NCI-H1105 (cell line): ENCODE results near the gene CYP4F22.

Experiments
- DNase-seq: peaks from one replicate; lab custom pipeline; 2025; lab: John Stamatoyannopoulos, UW

The CYP4F22 gene

DNA sequence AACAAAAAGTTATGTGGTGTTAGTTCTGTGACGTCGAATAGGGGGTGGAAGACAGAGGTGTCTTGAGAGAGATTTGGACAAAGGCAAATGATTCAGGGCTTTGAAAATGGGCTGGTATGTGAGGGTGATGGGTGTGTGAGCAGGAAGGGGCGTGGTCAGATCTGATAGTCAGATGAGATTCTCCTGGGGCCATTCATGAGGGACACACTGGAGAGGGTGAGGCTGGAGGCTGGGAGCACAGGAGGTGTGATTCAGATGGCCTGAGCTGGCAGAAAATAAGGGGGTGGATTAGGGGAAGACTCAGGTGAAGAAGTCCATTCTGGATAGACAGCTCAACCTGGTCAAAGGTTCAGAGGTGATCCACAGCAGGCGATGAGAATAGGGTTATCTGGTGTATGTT, 28.0 kb downstream of the CYP4F22 start:
- DNase-seq, result no peak

GRCh38 chr19:15538774-15539173, 30.4 kb downstream of the CYP4F22 start:
- DNase-seq, result no peak

DNA sequence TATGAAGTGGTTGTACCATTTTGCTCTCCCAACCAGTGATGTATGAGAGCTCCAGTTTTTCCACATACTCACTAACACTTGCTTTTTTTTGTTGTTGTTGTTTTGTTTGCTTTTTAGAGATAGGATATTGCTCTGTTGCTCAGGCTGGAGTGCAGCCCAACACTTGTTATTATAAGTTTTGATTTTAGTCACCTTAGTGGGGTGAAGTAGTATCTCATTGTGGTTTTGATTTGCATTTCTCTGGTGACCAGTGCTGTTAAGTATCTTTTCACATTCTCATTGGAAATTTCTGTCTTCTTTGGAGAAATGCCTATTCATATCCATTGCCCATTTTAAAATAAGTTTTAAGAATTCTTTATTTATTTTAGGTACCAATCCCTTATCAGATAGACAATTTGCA, 31.3 kb downstream of the CYP4F22 start:
- no peak for DNase-seq

DNA sequence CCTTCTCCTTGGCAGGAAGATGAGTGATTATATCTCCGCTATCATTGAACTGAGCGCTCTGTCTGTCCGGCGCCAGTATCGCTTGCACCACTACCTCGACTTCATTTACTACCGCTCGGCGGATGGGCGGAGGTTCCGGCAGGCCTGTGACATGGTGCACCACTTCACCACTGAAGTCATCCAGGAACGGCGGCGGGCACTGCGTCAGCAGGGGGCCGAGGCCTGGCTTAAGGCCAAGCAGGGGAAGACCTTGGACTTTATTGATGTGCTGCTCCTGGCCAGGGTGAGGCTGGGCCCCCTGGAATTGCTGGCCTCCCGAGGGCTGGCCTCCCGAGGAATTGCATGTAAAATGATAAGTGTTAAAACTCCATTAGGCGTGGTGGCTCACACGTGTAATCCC, 32.1 kb downstream of the CYP4F22 start:
- DNase-seq, result no peak

GRCh38 chr19:15544283-15544682, 36.0 kb downstream of the CYP4F22 start:
- DNase-seq, result no peak

DNA sequence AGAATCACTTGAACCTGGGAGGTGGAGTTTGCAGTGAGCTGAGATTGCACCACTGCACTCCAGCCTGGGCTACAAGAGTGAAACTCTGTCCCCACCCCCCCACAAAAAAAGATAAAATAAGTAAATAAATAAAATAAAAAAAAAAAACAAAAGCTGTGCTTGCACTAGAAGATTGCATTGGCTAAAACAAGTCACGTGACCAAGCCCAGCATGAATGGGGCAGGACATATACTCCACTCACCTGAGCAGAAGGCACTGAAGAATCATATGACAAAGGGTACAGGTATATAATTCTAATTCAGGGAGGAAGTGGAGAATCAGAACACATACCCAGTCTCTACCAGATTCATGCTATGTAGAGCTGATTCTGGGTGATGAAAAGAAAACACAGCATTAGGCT, 36.6 kb downstream of the CYP4F22 start:
- DNase-seq, result no peak

GRCh38 chr19:15548648-15549047, 40.3 kb downstream of the CYP4F22 start:
- no peak for DNase-seq

DNA sequence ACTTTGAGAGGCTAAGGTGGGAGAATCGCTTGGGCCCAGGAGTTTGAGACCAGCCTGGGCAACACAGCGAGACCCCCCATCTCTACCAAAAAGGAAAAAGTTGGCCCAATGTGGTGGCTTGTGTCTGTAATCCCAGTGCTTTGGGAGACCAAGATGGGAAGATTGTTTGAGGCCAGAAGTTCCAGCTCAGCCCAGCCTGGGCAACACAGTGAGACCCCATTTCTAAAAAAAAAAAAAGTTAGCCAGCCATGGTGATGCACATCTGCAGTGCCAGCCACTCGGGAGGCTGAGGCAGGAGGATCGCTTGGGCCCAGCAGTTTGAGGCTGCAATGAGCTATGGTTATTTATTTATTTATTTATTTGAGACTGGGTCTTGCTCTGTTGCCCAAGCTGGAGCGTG, 41.3 kb downstream of the CYP4F22 start:
- no peak for DNase-seq

DNA sequence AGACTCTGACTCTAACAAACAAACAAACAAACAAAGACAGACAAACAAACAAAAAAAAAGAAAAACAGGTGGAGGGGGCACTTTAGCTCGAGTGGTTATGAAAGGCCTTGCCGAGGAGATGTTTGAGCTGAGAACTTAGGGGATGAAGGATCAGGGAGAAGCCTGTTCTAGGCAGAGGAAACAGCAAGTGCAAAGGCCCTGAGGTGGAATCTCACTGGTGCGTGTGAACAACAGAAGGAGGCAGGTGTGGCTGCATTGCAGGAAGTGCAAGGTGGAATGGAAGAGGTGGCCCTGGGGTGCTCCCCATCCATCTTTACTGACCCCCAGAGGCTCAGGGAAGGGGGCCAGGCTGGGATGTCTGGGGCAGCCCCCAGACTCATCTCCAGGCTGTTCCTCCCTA, 41.9 kb downstream of the CYP4F22 start:
- no peak for DNase-seq

- no peak for DNase-seq
These were observed 42.6 kb downstream of the CYP4F22 start for GRCh38 chr19:15550929-15551292.

DNA sequence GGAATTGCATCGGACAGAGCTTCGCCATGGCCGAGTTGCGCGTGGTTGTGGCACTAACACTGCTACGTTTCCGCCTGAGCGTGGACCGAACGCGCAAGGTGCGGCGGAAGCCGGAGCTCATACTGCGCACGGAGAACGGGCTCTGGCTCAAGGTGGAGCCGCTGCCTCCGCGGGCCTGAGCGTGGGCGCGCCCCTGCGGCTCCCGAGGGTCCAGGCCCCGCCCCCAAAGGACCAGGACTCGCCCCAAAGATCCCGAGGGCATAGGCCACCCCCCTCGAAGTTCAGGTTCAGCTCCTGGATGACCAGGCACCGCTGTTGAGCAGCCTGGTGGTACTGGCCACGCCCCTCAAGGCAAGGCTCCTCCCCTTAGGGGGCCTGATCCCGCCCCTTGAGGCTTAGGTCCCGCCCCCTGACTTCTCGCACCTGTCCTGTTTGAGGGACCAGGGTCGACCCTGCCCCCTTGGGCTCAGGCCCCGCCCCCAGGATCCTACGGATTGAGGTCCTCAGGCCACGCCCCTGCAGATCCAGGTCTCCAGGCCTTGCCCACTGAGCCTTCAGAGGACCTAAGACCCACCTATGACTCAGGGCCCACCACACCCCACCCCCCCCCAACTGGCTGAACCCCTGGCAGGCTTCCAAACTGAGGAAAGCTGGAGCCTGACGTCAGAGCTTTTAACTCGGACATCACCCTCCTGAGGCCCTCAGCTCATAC, 43.1 kb downstream of the CYP4F22 start:
- DNase-seq, result no peak

- DNase-seq, result no peak
These were observed 46.7 kb downstream of the CYP4F22 start for GRCh38 chr19:15555021-15555420.

DNA sequence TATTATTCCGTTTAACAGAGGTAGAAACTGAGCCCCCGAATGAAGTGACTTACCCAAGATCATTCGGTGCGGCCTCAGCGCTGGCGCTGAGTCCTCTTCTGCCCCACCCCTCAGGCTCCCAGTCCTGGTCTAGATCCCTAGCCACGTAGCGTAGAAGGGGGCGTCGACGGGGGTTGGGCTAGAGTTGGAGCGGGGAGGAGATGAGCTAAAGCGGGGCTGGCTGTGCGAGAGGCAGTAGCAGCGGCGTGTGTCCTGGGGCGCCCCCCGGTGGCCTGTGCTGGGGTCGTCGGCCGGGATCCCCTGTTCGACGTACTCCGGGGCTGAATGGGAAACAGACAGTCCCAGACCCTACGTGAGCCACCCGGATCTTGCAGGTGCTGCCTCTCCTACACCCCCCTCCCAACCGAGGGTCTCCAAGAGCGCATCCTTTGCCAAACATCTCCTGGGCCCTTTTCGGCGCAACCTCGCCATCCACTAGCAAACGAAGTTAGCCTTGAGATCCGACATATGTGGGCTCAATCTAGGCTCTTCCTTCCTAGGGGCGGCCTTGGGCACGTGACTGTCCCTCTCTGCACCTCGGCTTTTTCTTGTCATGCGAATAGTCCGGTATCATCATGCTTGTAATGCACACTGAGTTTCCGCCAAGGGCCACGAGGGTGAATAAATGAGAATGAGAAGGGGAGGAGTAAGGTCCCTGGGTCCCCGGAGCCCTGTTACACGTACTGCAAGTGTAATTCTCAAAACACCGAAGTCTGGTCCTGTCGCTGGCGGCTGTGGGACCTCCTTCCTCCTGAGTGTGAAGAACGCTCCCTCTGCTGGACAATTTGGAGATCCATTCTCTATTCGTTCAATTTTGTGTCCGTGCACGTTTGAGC, 47.7 kb downstream of the CYP4F22 start:
- DNase-seq, result peak; percentile 83

DNA sequence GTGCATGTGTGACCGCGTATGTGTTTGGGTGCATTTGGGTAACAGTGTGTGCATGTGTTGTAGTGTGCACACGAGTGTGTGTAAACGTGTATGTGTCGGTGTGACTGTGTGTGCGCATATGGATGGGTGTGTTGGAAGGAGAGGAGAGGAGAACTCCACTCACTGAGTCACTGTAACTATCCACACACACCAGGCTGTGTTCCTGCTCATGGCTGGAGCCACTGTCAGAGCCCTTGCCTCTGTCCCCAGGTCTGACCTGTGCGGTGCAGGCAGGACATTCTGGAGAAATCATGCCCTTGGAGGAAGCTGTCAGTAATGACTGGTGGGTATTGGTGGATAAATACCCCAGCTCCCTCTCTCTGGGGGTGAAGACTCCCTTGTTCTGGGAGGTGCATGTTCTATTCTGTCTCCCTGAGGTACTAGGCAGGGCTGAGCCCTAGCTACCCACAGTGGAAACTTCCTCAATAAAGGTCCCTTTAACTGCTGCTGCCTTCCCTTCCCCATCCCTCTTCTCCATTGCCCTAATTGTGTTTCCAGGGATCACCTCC, 48.4 kb downstream of the CYP4F22 start:
- no peak for DNase-seq

- no peak for DNase-seq
These were observed 48.9 kb downstream of the CYP4F22 start for GRCh38 chr19:15557223-15557622.

DNA sequence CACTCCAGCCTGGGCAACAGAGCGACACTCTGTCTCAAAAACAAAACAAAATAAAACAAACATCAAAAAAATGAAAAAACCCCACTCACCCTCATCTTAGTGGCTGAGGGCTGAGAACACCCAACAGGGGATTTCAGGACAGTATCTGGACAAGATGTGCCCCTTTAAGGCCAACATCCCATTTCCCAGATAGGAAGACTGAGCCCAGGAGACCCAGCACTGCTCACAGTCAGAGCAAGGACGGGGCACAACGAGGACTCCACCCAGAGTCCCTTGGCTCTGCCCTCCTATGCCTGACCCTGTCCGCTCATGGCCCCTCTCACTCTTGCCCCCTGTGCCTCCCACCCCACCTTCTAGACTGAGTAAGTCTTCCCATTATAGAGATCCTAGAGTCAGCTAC, 53.8 kb downstream of the CYP4F22 start:
- no peak for DNase-seq

- DNase-seq, result no peak
These were observed 54.5 kb downstream of the CYP4F22 start for GRCh38 chr19:15562861-15563260.

DNA sequence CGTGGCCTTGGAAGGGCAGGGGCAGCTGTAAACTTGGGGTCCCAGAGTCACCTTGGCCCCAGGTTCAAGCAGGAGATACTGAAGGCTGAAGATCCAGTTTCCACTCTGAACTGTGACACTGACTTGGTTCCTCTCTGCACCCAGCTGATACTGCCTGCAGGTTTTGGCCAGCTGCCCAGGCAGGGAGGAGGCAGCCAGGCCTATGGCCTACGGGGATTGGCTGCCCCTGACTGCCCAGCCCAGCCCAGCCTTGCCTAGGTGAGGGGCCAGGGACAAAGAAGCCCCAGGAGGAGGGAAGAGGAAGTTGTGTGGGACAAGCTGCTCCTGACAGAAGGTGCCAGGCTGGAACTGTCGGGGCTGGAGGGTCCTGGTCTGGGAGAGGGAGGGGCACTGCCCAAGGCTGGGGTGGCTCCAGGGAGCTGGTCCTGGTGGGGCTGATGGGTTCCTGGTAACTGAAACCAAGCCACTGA, 55.0 kb downstream of the CYP4F22 start:
- peak; percentile 27 for DNase-seq

- no peak for DNase-seq
These were observed 55.6 kb downstream of the CYP4F22 start for GRCh38 chr19:15563931-15564330.

- DNase-seq, result no peak
These were observed 56.3 kb downstream of the CYP4F22 start for GRCh38 chr19:15564534-15565168.

DNA sequence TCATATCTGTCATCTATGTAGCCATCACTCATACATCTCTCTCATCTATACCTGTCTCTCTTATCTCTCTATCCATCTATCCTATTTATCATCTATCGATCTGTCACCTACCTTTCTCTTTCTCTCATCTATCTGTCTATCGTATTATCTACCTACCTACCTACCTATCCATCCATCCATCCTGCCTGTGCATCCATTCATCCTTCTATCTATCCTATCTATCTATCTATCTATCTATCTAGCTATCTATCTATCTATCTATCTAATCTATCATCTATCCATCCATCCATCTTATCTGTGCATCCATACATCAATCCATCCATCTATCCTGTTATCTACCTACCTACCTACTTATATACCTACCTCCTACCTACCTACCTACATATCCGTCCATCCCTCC, 62.1 kb downstream of the CYP4F22 start:
- DNase-seq, result no peak

- DNase-seq, result no peak
These were observed 67.1 kb downstream of the CYP4F22 start for GRCh38 chr19:15575406-15575805.
